GM20431 (cell line): ENCODE measurements around the gene GPR161.
"Not testable (repeated sequence)": the region's sequence is repeated elsewhere in the genome, so short reads cannot be mapped to it uniquely, and the experiment has no call there.

Experiments used
- in situ Hi-C: fragments of 300-500 bp; cut with MseI, MboI; formaldehyde crosslinking; loops from one replicate; pipeline ENCODE4 v1.15.0; 2020; ENCODE audit warnings: low sequenced_read_pairs; ENCODE audit not compliant: unreplicated experiment

GPR161 gene, protein sequence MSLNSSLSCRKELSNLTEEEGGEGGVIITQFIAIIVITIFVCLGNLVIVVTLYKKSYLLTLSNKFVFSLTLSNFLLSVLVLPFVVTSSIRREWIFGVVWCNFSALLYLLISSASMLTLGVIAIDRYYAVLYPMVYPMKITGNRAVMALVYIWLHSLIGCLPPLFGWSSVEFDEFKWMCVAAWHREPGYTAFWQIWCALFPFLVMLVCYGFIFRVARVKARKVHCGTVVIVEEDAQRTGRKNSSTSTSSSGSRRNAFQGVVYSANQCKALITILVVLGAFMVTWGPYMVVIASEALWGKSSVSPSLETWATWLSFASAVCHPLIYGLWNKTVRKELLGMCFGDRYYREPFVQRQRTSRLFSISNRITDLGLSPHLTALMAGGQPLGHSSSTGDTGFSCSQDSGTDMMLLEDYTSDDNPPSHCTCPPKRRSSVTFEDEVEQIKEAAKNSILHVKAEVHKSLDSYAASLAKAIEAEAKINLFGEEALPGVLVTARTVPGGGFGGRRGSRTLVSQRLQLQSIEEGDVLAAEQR

DNA sequence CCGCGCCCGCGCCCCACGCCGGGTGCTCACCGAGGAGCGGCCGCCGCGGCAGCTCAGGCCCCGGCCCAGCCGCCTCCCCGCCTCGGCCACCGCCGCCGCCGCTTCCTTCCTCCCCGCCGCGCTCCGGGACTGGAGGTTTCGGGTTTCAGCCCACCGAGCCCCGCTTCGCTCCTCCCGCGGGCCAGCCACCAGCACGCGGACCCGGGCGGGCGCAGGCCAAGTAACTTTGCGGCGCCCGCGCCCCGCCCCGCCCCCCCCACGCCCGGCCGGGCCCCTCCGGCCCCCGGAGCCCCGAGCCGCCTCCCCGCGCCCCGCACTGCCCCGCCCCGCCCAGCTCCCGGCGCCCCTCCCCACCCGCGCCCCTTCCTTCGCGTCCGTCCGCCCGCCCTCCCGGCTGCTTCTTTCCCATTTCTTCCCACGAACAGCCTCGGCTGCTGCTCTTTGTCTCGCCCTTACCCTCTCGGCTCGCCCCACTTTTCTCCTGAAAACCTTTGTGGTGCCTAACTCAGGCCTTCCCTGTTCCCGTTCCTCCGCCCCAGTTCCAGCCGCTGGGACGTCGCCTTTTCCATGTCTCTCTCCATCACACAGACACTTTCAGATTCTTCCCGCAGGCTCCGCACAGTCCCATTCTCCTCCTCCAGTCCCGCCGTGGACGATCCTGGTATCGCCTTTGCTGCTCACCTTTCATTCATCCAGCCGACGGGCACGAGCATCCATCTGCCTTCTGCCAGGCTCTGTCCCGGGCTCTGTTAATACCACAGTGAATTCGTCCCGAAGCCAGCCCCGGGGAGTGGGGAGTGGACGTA is at the start of gene GPR161:
Gene GPR161 (minus strand): TSS at position 222 of the 806 bp plus-strand sequence. CDS start 32,080 bp downstream, outside the sequence.
- in situ Hi-C loops, result no loop called here

DNA sequence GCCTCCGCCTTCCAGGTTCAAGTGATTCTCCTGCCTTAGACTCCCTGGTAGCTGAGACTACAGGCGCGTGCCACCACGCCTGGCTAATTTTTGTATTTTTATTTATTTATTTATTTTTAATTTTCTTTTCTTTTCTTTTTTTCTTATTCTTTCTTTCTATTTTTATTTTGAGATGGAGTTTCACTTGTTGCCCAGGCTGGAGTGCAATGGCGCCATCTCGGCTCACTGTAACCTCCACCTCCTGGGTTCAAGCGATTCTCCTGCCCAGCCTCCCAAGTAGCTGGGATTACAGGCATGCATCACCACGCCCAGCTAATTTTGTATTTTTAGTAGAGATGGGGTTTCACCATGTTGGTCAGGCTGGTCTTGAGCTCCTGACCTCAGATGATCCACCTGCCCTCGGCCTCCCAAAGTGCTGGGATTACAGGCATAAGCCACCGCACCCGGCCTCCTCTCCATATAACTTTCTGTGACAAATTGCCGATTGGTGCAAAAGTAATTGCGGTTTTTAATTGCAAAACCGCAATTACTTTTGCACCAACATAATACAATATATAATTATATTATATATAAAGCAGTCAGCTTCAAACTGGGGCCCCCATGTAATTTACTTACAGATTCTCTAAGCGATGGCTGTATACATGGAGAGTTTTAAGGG is 44.5 kb upstream of the GPR161 start:
- in situ Hi-C loops, result not testable (repeated sequence)

DNA sequence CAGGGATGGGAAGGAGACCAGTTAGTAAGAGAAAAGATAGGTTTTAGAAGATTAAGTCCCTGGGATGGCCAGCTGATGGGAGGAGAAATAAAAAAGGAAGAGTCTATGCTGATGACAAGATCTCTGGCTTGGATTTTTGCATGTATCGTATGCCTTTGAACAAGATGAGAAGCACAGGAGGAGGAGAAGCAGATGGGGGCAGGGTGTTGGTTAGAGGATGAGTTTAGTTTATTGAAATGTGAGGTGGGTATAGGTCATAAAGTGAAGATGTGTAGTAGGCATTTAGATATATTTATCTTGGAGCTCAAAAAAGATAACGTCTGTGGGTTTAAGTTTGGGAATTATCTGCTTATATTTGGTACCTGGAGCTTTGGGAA is 43.4 kb upstream of the GPR161 start:
- in situ Hi-C loops, result no loop called here

DNA sequence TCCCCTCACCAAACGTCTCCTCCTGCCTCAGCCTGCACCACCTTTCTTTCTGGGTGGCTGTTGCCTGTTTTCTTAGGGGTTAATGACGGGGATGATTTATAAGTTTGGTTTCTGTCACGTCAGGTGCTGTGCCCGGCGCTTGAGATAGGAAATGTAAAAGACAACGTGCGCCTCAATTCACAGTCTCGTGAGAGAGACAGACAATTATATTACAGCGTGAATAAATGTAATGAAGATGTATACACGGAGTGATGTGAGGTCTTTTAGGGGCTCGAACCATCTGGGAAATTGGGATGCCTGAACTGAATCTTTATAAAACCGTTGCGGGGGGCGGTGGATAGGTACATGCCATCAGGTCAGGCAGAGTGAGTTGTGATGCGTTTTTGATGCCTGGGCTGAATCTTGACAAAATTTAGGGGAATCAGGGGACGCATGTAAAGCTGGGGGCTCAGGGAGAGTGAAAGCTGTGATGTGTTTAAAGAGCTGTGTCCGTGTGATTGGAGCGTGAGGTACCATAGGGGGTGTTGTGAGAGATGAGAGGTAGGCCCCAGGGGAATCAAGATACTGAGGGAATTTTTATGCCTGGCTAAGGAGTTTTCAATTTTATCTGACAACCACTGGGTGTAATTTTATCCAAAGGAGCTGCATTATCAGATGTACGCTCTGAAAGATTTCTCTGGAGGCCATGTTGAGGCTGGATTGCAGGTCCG is 42.9 kb upstream of the GPR161 start:
- in situ Hi-C loops, result no loop called here

DNA sequence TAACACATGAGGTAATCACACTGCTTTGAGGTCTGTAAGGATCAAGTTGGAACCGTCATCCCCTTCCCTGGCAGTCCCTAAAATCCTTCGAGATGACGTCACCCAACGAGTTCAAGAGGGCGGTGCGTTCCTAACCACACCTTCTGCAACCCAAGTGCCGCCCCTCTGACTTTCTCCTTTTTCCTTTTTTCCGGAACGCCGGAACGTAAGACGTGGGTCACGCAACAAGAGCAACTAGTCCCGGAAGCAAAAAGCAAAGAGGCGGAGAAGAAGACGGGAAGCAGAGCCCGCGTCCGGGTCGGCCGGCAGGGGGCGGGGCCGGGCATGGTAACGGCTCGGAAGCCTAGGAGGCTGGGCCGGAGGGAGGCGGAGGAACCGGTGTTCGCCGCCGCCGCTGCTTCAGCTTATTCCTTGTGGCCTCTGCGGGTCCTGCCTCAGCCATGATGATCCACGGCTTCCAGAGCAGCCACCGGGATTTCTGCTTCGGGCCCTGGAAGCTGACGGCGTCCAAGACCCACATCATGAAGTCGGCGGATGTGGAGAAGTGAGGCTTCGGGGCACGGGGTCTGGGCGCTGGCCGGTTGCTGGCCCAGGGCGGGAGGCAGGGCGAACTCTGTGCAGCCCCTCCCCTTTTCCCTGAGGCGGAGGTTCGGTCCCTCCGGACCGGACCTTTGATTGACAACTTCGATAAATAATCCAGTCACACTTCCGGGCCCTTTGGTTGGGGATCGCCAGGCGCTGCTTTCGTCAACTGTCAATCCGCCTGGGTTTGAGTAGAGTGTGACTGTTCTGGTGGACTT is 42.1 kb upstream of the GPR161 start, which contains the start of gene TIPRL:
Gene TIPRL (plus strand): TSS at position 325 of the 800 bp plus-strand sequence. CDS start 116 bp downstream, at position 441.
- in situ Hi-C loops, result no loop called here

DNA sequence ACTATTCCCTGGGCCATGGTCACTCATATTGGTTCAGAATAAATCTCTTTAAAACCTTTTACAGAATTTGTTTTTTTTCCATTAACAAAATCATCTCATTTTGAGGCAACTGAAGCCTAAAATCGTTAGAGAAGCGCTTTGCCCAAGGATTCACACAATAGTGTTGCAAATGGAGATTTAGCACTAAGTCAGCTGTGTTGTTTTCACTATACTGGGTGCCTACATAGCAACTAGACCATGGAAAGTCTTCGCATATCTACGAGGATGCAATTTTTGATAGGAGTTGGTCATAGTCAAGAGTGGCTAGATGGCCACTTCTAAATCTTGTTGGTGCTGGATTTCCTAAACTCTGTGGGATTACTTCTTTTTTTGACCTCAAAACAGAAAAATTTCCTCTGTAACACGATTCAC is 41.5 kb upstream of the GPR161 start:
- in situ Hi-C loops, result no loop called here

DNA sequence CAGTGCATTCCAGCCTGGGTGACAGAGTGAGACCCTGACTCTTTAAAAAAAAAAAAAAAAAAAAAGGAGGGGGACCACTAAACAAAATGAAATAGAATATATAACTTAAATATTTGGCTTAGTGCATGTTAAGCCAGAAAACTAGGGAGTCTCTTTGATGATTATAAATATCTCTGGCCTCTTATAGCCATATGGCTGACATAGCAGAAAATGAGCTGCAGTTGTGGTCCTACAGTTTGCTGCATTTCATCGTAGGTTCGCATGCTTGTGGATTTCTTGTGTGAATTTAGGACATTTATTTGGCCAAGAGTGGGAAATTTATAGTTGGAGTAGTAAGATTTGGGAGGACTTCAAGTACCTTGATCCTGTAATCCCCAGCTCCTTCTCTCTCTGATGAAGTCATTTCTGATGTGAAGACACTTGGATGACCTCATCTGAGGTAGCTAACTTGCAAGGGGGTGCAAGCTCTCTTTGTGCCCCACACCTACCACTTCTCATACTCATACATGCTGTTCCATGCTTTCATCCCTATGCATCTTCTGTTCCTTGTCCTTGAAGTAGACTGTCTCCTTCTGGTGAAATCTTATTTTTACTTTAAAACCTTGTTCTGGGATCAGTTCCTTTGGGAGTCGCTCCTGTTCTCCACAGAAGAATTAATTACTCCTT is 35.7 kb upstream of the GPR161 start:
- in situ Hi-C loops, result no loop called here

DNA sequence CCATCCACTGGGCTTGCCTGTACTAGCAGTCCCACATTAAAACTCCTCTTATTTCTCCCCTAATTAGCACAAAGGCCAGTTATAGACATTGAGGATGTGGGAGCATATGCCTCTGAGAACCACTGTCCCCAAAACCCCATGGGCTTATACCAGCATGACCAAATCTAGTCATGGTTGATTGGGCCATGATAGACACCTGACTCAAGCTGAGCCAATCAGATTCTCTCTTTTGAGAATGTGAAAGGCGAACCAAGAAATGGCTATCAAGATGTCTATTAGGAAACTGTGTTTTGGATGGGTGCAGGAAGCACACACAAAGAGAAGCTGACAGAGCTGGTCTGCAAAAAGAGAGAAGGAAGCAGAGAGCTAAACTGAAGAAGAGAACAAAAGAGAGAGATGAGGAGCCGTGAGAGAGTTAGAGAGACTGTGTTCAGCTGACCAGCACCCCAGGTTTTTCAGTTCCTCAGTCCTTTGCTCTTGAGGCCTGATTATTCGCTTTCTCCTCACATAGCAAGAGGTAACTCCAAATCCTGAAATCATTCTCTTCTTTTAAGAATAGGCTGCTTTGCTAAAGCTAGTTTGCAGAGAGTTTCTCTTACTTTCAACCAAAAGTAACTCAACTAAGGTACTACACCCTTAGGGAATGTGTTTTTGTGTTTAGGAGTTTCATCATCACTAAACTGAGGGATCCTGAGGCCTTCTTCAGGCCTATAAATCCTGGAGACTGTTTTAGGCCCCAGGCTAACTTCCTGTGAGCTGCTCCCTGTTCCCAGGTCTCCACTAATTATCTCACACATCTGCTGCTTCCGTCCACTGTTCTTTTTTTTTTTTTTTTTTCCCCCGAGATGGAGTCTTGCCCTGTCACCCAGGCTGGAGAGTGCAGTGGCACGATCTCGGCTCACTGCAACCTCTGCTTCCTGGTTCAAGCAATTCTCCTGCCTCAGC is 34.1 kb upstream of the GPR161 start:
- in situ Hi-C loops, result no loop called here

DNA sequence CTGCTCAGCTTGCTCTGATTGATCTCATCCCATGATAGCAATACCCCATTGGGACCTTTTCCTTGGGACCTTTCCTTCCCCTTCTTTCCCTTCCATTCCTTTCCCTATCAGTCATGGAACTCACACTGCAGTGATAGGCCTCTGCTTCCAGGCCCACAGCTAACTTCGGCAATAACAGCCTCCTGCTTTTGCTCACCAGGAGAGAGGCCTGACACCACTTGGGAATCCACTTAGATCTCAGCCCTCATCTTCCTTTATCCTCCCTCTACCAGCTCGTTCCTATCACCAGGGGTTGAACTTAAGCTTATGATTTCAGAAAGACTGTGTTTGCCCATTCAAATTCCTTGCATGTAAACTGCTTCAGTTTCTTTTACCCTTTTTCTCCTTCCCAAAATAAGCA is 31.1 kb upstream of the GPR161 start:
- in situ Hi-C loops, result no loop called here

DNA sequence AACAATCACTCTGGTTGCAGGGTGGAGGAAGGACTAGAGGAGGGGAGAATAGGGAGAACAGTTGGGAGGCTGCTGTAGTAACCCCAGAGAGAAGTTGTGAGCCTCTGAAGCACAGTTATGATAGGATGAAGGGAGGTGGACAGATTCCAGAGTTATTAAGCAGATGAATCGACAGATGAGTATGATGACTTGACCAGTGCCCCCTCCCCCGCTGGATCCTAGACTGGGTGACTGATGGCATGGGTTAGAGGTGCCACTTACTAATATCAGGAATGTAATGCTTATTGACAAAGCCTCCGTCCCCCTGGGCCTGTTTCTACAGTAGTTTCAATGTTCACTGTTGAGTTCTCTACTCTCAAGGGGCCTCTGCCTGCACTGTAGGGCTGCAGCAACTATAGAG is 28.0 kb upstream of the GPR161 start:
- in situ Hi-C loops, result no loop called here

DNA sequence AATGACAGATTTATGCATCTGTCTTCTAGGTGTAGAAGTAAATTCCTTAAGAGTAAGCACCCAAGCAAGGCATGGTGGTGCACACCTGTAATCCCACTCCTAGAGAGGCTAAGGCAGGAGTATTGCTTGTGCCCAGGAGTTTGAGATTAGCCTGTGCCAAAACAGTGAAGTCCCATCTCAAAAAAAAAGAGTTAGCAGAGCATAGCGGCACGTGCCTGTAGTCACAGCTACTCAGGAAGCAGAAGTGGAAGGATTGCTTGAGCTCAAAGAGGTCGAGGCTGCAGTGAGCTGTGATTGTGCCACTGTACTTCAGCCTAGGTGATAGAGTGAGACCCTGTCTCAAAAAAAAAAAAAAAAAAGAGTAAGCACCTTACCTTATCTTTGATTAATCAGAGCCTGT is 26.9 kb upstream of the GPR161 start:
- in situ Hi-C loops, result no loop called here

DNA sequence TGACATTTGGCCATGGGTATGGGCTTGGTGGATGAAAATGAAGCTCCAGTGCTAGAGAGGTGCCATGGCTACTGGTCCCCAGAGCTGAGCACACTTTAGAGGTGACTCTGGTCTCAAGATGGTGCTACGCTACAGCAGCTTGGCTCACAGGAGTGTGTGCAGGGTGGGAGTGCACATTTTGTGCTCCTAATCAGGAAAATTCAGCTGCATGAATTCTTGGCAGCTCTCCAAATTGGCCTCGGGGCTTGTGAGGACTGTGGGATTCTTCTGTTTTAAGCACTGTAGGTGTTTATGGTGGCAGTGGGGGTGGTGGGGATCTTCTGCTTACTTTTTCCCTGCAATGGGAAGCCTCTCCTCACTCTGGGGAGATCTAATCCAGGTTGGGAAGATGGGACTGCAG is 24.7 kb upstream of the GPR161 start:
- in situ Hi-C loops, result no loop called here

DNA sequence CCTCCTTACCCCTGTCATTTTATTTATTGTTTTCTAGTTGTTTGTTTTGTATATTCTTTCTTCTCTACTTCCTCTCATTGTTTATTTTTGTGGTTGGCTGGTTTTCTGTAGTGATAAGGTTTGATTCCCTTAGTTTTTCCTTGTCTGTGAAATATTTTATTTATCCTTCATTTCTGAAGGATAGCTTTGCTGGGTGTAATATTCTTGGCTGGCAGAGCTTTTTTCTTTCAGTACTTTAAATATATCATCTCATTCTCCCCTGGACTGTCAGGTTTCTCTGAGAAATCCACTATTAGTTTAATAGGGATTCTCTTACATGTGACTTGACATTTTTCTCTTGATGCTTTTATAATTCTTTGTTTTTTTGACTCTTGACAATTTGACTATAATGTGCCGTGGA is 23.2 kb upstream of the GPR161 start:
- in situ Hi-C loops, result no loop called here

DNA sequence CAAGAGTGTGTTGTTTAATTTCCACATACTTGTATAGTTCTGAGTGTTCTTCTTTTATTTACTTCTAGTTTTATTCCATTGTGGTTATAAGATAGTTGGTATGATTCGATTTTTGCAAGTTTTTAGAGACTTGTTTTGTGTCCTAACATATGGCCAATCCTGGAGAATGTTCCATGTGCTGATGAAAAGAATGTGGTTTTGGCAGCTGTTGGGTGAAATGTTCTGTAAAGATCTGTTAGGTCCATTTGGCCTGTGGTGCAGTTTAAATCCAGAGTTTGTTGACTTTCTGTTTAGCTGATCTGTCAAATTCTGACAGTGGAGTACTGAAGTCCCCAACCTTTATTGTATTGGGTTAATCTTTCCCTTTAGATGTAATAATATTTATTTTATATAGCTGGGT is 22.5 kb upstream of the GPR161 start:
- in situ Hi-C loops, result no loop called here

DNA sequence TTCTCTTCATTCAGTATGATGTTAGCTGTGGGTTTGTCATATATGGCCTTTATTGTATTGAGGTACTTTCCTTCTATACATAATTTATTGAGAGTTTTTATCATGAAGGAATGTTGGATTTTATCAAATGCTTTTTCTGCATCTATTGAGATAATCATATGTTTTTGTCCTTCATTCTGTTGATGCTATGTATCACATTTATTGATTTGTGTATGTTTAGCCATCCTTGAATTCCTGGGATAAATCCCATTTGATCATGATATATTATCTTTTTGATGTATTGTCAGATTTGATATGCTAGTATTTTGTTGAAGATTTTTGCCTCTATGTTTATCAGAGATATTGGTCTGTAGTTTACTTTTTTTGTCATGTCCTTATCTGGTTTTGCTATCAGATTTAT is 20.9 kb upstream of the GPR161 start:
- in situ Hi-C loops, result no loop called here

DNA sequence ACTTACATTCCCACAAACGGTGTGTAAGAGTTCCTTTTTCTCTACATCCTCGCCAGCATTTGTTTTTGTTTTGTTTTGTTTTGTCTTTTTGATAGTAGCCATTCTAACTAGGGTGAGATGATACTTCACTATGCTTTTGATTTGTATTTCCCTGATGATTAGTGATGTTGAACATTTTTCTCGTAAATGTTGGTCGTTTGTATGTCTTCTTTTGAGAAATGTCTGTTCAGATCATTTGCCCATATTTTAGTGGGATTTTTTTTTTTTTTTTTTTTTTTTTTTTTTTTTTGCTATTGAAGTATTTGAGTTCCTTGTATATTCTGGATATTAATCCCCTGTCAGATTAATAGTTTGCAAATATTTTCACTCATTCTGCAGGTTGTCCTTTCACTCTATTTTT is 19.2 kb upstream of the GPR161 start:
- in situ Hi-C loops, result no loop called here

DNA sequence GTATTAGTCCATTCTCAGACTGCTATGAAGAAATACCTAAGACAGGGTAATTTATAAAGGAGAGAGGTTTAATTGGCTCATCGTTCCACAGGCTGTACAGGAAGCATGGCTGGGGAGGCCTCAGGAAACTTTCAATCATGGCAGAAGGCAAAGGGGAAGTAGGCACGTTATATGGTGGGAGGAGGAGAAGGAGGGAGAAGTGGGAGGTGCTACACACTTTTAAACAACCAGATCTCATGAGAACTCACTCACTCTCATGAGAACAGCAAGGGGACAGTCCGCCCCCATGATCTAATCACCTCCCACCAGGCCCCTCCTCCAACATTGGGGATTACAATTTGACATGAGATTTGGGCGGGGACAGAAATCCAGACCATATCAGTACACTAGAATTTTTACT is 18.0 kb upstream of the GPR161 start:
- in situ Hi-C loops, result not testable (repeated sequence)

DNA sequence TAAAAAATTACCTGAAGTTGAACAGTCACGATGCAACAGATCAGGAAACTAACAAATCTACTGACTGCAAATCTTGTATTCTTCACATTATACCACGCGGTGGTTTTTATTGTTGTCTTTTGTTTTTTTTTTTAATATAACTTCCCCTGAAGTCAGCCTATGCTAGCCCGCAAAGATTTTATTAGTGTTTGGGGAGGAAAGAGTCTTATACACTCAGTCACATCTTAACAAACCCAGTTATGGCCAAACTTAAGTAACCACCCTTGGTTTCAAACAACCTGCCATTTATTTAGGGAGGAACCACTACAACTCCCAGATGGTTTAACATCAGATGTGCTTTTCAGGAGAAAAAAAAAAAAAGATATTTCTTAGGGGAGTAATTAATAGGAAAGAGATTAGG is 15.2 kb upstream of the GPR161 start:
- in situ Hi-C loops, result no loop called here
